Liver (tissue), 3 donors: ENCODE results near the gene EIF3I.

Experiments
- CTCF ChIP-seq: fragments of 150-350 bp; IDR thresholded peaks from 2 replicates; pipeline ENCODE4 v1.5.1; 2017; ENCODE audit warnings: improper control_type of control experiment, low read depth, low read length; ENCODE audit not compliant: missing input control
- GABPA ChIP-seq, 2 donors: IDR thresholded peaks in 1 of 2; conservative IDR thresholded peaks in 1 of 2; 2 replicates each; pipeline ENCODE4 v1.6.1; 2016; ENCODE audit warnings: antibody characterized with exemption in 2 of 2, mild to moderate bottlenecking in 1 of 2, moderate library complexity in 1 of 2
- RAD21 ChIP-seq, 2 donors: IDR thresholded peaks; 2 replicates each; pipeline ENCODE4 v1.6.1; 2016; ENCODE audit warnings: antibody characterized with exemption in 2 of 2, mild to moderate bottlenecking in 2 of 2
- RXRA ChIP-seq, 2 donors: IDR thresholded peaks; 2 replicates each; pipeline ENCODE4 v1.6.1; 2017 to 2018; ENCODE audit warnings: antibody characterized with exemption in 2 of 2, mild to moderate bottlenecking in 1 of 2
- TAF1 ChIP-seq: conservative IDR thresholded peaks from 2 replicates; pipeline ENCODE4 v1.6.1; 2016; ENCODE audit warnings: antibody characterized with exemption, mild to moderate bottlenecking
- ZBTB33 ChIP-seq: IDR thresholded peaks from 2 replicates; pipeline ENCODE4 v1.6.1; 2016; ENCODE audit warnings: antibody characterized with exemption
- TF ChIP-seq, protein P1 (sequence below): IDR thresholded peaks from 2 replicates; pipeline ENCODE4 v1.6.1; 2016; ENCODE audit warnings: antibody characterized with exemption
- donor health status: healthy.
- donor health status: healthy.

DNA sequence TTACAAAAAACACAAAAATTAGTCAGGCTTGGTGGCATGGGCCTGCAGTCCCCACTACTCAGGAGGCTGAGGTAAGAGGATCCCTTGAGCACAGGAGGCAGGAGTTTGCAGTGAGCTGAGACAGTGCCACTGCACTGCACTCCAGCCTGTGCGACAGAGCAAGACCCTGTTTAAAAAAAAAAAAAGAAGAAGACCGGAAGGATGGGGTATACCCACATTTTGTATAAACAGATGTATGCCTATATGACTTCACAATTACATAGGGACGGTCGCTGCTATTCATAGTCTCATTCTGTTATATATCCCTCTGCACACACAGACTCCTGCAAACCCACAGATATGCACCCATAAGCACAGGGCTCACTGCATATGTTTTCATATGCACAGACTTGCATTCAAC, 41.5 kb downstream of the EIF3I start:
- TF ChIP-seq CTCF (no peak), RXRA (IDR thresholded peaks at IDR 0.05) (no peak), RAD21 (IDR thresholded peaks at IDR 0.05) (no peak), TAF1 (no peak), GABPA (IDR thresholded peaks at IDR 0.05 in 1 of 2, conservative IDR thresholded peaks at IDR 0.05 in 1 of 2) (no peak), ZBTB33 (no peak)
- TF ChIP-seq, protein P1, sequence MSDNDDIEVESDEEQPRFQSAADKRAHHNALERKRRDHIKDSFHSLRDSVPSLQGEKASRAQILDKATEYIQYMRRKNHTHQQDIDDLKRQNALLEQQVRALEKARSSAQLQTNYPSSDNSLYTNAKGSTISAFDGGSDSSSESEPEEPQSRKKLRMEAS: no peak
